Mucosa of descending colon (tissue), 3 donors: ENCODE results near the gene PTPMT1. TPM values are rescaled to one million over a fixed set of nuclear protein-coding genes. Genes with fewer than 3 reads are reported as not detected.
A peak's percentile ranks its signal among the peaks of the same experiment; 100 is the strongest.

Experiments used
- ATAC-seq: fragments of 200-7000 bp; cut with Tn5 transposase; one replicate; pipeline ENCODE4 v1.9.1; 2020; ENCODE audit warnings: mild to moderate bottlenecking, moderate library complexity
- DNase-seq, 3 donors: peaks; one replicate each; pipeline ENCODE4 v3.0.0-alpha.2; 2020
- H3K36me3 ChIP-seq: fragments of 200-600 bp; one replicate; pipeline ENCODE4 v1.8.0; 2021; ENCODE audit warnings: low read depth, mild to moderate bottlenecking
- H3K4me1 ChIP-seq: fragments of 200-600 bp; one replicate; pipeline ENCODE4 v1.8.0; 2021; ENCODE audit warnings: low read depth, mild to moderate bottlenecking
- H3K4me3 ChIP-seq: fragments of 200-600 bp; one replicate; pipeline ENCODE4 v1.8.0; 2021; ENCODE audit warnings: mild to moderate bottlenecking
- H3K9me3 ChIP-seq: fragments of 200-600 bp; one replicate; pipeline ENCODE4 v1.8.0; 2021; ENCODE audit warnings: mild to moderate bottlenecking
- intact Hi-C, 2 donors: fragments of 100-400 bp; cut with DNase I in 1 of 2; cut with micrococcal nuclease in 1 of 2; formaldehyde crosslinking; loops; one replicate each; pipeline versions ENCODE4 v1.11.0 to v1.11.1; 2022; cut with DNase I, micrococcal nuclease
- total RNA-seq, 3 donors: library from RNA; stranded (reverse); fragmentation: NEBNext Ultra II Directional in 2 of 3; extraction: Animal tissue kit (Norgen Biotek cat#: 25700) in 2 of 3; gene quantifications; one replicate each; pipeline versions ENCODE4 v1.2.1 to v1.2.4, GENCODE V29; 2021 to 2023
- TF ChIP-seq, protein P1 (sequence below): fragments of 200-600 bp; IDR thresholded peaks from one replicate; pipeline ENCODE4 v1.8.0; 2022; ENCODE audit warnings: antibody characterized with exemption, mild to moderate bottlenecking
- donor health status: DM: no; HTN: no; CAD: no; lungs with moderate emphysema.
- donor health status: DM: no; HTN: no; CAD: no.
- donor health status: DM: no; HTN: yes; CAD: no.

PTPMT1 gene
- total RNA-seq, 3 donors from 2014 or later, result 20.8 to 36.1 (median 27.1) TPM

GRCh38 chr11:47577460-47578041 lies 12.2 kb downstream of the PTPMT1 start:
- Histone ChIP-seq H3K36me3 (peaks cover 14% of the 10 kb centered on the region), H3K9me3 (no peaks in the 10 kb centered on the region), H3K4me1 (peaks cover 12% of the 10 kb centered on the region), H3K4me3 (no peak overlapping the region)
- DNase-seq, result no peak
- no peak for ATAC-seq
- TF ChIP-seq, protein P1, sequence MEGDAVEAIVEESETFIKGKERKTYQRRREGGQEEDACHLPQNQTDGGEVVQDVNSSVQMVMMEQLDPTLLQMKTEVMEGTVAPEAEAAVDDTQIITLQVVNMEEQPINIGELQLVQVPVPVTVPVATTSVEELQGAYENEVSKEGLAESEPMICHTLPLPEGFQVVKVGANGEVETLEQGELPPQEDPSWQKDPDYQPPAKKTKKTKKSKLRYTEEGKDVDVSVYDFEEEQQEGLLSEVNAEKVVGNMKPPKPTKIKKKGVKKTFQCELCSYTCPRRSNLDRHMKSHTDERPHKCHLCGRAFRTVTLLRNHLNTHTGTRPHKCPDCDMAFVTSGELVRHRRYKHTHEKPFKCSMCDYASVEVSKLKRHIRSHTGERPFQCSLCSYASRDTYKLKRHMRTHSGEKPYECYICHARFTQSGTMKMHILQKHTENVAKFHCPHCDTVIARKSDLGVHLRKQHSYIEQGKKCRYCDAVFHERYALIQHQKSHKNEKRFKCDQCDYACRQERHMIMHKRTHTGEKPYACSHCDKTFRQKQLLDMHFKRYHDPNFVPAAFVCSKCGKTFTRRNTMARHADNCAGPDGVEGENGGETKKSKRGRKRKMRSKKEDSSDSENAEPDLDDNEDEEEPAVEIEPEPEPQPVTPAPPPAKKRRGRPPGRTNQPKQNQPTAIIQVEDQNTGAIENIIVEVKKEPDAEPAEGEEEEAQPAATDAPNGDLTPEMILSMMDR, result no peak
- intact Hi-C loops, result no loop called here

- DNase-seq (peak; percentile 92 to 94 (median 93)), ATAC-seq (peak; percentile 99)
- H3K36me3 ChIP-seq, result peaks cover 16% of the 10 kb centered on the region
- intact Hi-C loops, result no loop called here
- no peaks in the 10 kb centered on the region for H3K9me3 ChIP-seq
- H3K4me1 ChIP-seq, result peaks cover 12% of the 10 kb centered on the region
- H3K4me3 ChIP-seq, result peak within 1 kb of the TSS; percentile 88
- TF ChIP-seq, protein P1, result no peak
These were observed 13.4 kb downstream of the PTPMT1 start, which contains the start of the genes KBTBD4 and NDUFS3 for GRCh38 chr11:47578524-47579494. TSS of gene KBTBD4 (minus strand) at chr11:47578970. CDS start at chr11:47578951, 19 bp downstream. TSS of gene NDUFS3 (plus strand) at chr11:47579074. CDS start at chr11:47579092, 18 bp downstream.

DNA sequence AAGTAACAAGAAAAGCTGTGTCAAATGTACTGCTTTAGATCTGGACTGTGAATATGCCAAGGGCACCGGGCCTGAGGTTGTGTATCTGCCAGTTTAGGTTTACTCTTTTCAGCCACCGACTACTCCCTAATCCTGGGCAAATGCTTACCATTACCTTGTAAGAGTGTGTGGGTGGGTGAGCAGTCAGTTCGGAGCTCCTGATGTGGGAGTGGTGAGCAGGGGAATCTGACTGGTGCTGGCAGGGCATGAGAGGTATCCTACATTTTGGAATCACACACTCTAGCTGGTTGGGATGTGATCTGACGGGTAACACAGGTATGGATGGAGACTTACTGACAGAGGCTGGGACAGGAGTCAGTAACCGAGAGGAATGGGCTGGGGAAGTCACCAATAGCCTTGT lies 18.4 kb downstream of the PTPMT1 start:
- TF ChIP-seq, protein P1, result no peak
- H3K4me1 ChIP-seq, result no peaks in the 10 kb centered on the region
- ATAC-seq (no peak), DNase-seq (no peak)
- intact Hi-C loops, result no loop called here
- H3K4me3 ChIP-seq, result no peak overlapping the region
- peaks cover 16% of the 10 kb centered on the region for H3K36me3 ChIP-seq
- H3K9me3 ChIP-seq, result no peaks in the 10 kb centered on the region

DNA sequence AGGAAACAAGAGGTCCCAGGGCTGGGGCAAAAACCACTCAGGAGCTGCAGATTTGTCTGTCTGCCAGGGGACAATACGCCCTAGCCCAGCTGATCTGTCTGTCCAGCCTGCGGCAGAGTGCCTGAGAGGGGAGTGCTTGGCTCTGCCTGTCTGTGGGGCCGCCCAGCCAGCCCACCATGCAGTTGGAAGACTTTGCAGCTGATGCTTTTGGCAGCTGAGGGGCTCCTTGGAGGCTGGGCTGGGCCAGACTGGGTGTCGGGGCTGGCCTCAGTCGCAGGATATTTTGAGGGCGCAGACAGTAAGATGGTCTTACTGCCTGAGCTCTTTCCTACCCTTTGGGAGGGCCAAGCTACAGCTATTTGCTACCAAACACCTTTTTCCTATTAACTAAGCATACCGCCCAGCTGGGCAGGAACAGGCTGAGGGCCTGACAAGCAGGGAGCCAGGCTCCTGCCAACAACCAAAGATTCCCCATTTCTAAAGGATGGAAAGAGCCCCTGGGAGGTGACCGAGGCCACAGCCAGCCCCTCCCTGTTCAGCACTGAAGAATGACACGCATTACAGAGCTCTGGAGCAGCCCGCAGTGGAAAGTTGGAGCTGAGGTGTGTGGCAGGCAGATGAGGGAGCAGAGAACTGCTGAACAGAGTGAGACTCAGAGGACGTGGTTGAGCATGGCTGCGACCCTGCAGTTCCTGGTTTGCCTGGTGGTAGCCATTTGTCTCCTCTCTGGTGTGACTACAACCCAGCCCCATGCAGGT lies 20.9 kb downstream of the PTPMT1 start, which contains the start of gene FAM180B:
Gene FAM180B, plus strand, starts transcription at position 581 of the 758 bp plus-strand sequence. Its CDS starts 91 bp downstream, at position 672.
- H3K4me3 ChIP-seq, result no peak within 1 kb of the TSS
- H3K36me3 ChIP-seq, result peaks cover 16% of the 10 kb centered on the region
- no peaks in the 10 kb centered on the region for H3K4me1 ChIP-seq
- DNase-seq, result no peak
- TF ChIP-seq, protein P1, result no peak
- no peaks in the 10 kb centered on the region for H3K9me3 ChIP-seq
- no peak for ATAC-seq
- intact Hi-C loops, result no loop called here

DNA sequence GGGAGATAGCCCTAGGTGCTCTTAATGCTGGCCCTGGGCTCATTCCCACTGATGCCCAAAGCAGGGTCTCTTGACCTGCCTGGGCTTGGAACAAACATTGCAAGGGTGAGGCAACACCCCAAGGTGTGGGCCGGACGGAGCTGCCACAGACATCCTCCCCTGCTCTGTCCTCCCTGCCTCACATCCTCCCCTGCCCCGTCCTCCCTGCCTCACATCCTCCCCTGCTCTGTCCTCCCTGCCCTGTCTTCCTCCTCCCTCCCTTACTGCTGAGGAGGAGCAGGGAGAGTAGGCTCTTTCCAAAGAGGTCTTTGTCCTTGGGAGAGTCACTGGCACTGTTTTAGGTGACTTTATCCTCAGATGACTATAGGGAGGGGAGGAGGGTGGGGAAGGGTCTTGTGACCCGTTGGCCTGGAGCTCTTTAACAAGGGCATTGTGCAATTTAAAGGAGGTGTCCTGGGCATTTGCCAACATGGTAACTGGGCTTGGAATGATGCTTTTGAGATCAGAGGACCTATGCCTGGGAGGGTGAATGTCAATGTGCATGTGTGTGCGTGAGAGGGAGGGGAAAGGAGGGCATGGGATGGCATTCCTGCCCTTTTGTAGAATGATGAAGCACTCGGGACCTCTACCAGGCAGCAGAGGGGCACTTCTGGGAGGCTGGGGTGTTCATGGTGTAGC lies 21.8 kb downstream of the PTPMT1 start:
- ATAC-seq (no peak), DNase-seq (no peak)
- H3K4me3 ChIP-seq, result no peak overlapping the region
- TF ChIP-seq, protein P1, result no peak
- H3K36me3 ChIP-seq, result peaks cover 9% of the 10 kb centered on the region
- no peaks in the 10 kb centered on the region for H3K9me3 ChIP-seq
- intact Hi-C loops, result no loop called here
- no peaks in the 10 kb centered on the region for H3K4me1 ChIP-seq
